GM23338 (cell line): ENCODE data around the gene CTSF. TPM values are rescaled to one million over a fixed set of nuclear protein-coding genes. Genes with fewer than 3 reads are reported as not detected.

Experiments used
- ATAC-seq: fragments of 200-7000 bp; cut with Tn5 transposase; 3 replicates; pipeline ENCODE4 v1.9.1; 2020
- DNase-seq: peaks from one replicate; pipeline ENCODE4 v3.0.0-alpha.2; 2015; ENCODE audit warnings: low spot score
- H2AFZ ChIP-seq: fragments of 200-600 bp; sonication (generic); 2 replicates; pipeline ENCODE4 v1.8.0; 2016; ENCODE audit warnings: antibody characterized with exemption, mild to moderate bottlenecking, moderate library complexity
- H3F3A ChIP-seq: fragments of 200-600 bp; sonication (generic); replicated peaks from 2 replicates; pipeline ENCODE4 v1.8.0; 2017; ENCODE audit warnings: antibody characterized with exemption, mixed run types, low read depth
- H3K27ac ChIP-seq: fragments of 200-600 bp; sonication (generic); 2 replicates; pipeline ENCODE4 v1.6.1; 2016; ENCODE audit warnings: low read depth
- H3K27me3 ChIP-seq: fragments of 200-600 bp; sonication (generic); 2 replicates; pipeline ENCODE4 v1.8.0; 2016; ENCODE audit warnings: mild to moderate bottlenecking, mixed run types, moderate library complexity; ENCODE audit not compliant: insufficient read depth
- H3K36me3 ChIP-seq: fragments of 200-600 bp; sonication (generic); 2 replicates; pipeline ENCODE4 v1.8.0; 2016; ENCODE audit warnings: mild to moderate bottlenecking; ENCODE audit not compliant: insufficient read depth
- H3K4me1 ChIP-seq: fragments of 200-600 bp; sonication (generic); 2 replicates; pipeline ENCODE4 v1.8.0; 2016; ENCODE audit warnings: mild to moderate bottlenecking, moderate library complexity; ENCODE audit not compliant: insufficient read depth
- H3K4me2 ChIP-seq: fragments of 200-600 bp; sonication (generic); 2 replicates; pipeline ENCODE4 v1.7.1; 2017; ENCODE audit warnings: mixed run types
- H3K4me3 ChIP-seq: fragments of 200-600 bp; sonication (generic); 2 replicates; pipeline ENCODE4 v1.6.1; 2016; ENCODE audit warnings: mixed run types
- H3K79me2 ChIP-seq: fragments of 200-600 bp; sonication (generic); replicated peaks from 2 replicates; pipeline ENCODE4 v1.8.0; 2017; ENCODE audit warnings: mild to moderate bottlenecking; ENCODE audit not compliant: insufficient read depth
- H3K9me2 ChIP-seq: fragments of 200-600 bp; sonication (generic); 2 replicates; pipeline ENCODE4 v1.8.0; 2017; ENCODE audit not compliant: insufficient read depth
- H4K20me1 ChIP-seq: fragments of 200-600 bp; sonication (generic); replicated peaks from 2 replicates; pipeline ENCODE4 v1.8.0; 2017; ENCODE audit warnings: mild to moderate bottlenecking; ENCODE audit not compliant: insufficient read depth
- H3K27ac Mint-ChIP-seq: 2 replicates; pipeline ENCODE4 v1.8.0; 2020; ENCODE audit warnings: inconsistent platforms, mild to moderate bottlenecking, moderate library complexity, mixed read lengths
- H3K27me3 Mint-ChIP-seq: 3 replicates; pipeline ENCODE4 v1.8.0; 2022; ENCODE audit warnings: low read depth, mild to moderate bottlenecking, moderate library complexity, mixed read lengths, inconsistent platforms; ENCODE audit not compliant: insufficient read depth, poor library complexity
- H3K36me3 Mint-ChIP-seq: 3 replicates; pipeline ENCODE4 v1.8.0; 2021; ENCODE audit warnings: low read depth, mild to moderate bottlenecking, inconsistent platforms, moderate library complexity, mixed read lengths
- H3K4me1 Mint-ChIP-seq: 3 replicates; pipeline ENCODE4 v1.8.0; 2020; ENCODE audit warnings: mild to moderate bottlenecking, inconsistent platforms, mixed read lengths
- H3K4me3 Mint-ChIP-seq: 3 replicates; pipeline ENCODE4 v1.8.0; 2021; ENCODE audit warnings: moderate library complexity, mild to moderate bottlenecking, inconsistent platforms, mixed read lengths
- H3K9me3 Mint-ChIP-seq: 3 replicates; pipeline ENCODE4 v1.8.0; 2020; ENCODE audit warnings: moderate library complexity, mild to moderate bottlenecking, inconsistent platforms, mixed read lengths
- EZH2 ChIP-seq: fragments of 200-600 bp; sonication (generic); IDR thresholded peaks from one replicate; pipeline ENCODE4 v1.8.0; 2017; ENCODE audit warnings: antibody characterized with exemption, mild to moderate bottlenecking, low read depth; ENCODE audit not compliant: unreplicated experiment
- ZNF331 ChIP-seq: fragments of 250-450 bp; sonication (Bioruptor Pico); IDR thresholded peaks from 2 replicates; pipeline ENCODE4 v1.5.0; 2020; ENCODE audit warnings: low read depth, mild to moderate bottlenecking, moderate library complexity
- ZNF462 ChIP-seq: fragments of 250-450 bp; sonication (Bioruptor Pico); IDR thresholded peaks from 2 replicates; pipeline ENCODE4 v1.5.0; 2020; ENCODE audit warnings: mild to moderate bottlenecking, moderate library complexity
- polyA plus RNA-seq: library from polyadenylated mRNA; unstranded; fragments of >200 nt; fragmentation: Nextera tagmentation; extraction: Ambion mirVana; gene quantifications from 2 replicates; pipeline ENCODE4 v1.2.1, GENCODE V29; 2016
- total RNA-seq: library from RNA; depleted of rRNA; stranded (reverse); fragments of >200 nt; shearing (Covaris generic); gene quantifications from 2 replicates; pipeline ENCODE4 v1.2.3, GENCODE V29; 2014

The CTSF gene
- total and polyA plus RNA-seq, 2 experiments from 2014 or later, result 20.4 to 51.1 TPM

- TF ChIP-seq ZNF462 (CRISPR knock-in tag), result no peak
Observed at GRCh38 chr11:66563832-66564231, 4.6 kb downstream of the CTSF start (continued).

DNA sequence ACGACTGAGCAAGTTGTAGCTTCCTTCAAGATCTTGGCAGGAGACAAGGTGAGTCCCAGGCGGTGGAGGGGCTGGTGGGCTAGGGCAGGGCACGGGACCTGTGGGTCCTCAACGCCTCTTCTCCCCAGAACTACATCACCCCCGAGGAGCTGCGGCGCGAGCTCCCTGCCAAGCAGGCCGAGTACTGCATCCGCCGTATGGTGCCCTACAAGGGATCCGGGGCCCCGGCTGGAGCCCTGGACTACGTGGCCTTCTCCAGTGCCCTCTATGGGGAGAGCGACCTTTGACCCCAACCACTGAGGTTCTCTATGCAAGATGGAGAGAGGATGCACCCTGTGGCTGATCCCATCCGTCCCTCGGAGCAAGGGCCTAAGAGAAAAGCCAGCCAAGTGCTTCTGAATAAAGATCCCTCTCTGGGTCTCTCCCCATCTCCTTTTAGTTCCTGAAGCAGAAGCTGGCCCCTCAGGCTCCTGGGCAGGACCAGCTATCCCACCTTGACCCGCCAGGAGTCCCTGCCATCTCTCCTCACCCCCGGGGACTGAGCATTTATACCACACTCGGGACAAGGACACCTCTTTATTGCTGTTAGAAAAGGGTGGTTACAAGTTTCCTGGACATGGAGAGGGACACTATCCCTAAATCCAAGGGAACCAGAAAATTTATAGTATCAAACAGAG lies 5.4 kb downstream of the CTSF start:
- Mint-ChIP-seq H3K4me1 (no peaks in the 10 kb centered on the region; the same call in 2 of the 3 replicates), H3K27me3 (peaks cover 14% of the 10 kb centered on the region), H3K36me3 (peaks cover 14% of the 10 kb centered on the region), H3K9me3 (no peaks in the 10 kb centered on the region), H3K27ac (no peak overlapping the region), H3K4me3 (no peak overlapping the region)
- no peaks in the 10 kb centered on the region for H3K9me2 ChIP-seq
- H3K79me2 ChIP-seq, result no peaks in the 10 kb centered on the region
- H3F3A ChIP-seq, result 0 out of 2 replicates have a peak, but pooled peaks cover 3% of the 10 kb centered on the region
- H3K36me3 ChIP-seq, result no peaks in the 10 kb centered on the region
- no peak for ATAC-seq
- TF ChIP-seq ZNF462 (CRISPR knock-in tag), result no peak
- no peak for TF ChIP-seq EZH2
- TF ChIP-seq ZNF331 (CRISPR knock-in tag), result no peak
- 0 out of 2 replicates have a peak, but pooled peaks cover 4% of the 10 kb centered on the region for H3K4me1 ChIP-seq
- no peak overlapping the region for H2AFZ ChIP-seq
- peaks cover 6% of the 10 kb centered on the region; the same call in 1 of the 2 replicates for H3K27me3 ChIP-seq
- H3K27ac ChIP-seq, result no peak overlapping the region
- no peak overlapping the region for H3K4me3 ChIP-seq
- no peak overlapping the region for H3K4me2 ChIP-seq
- no peak for DNase-seq
- H4K20me1 ChIP-seq, result no peaks in the 10 kb centered on the region
